AG09319 (cell line): ENCODE measurements around the gene TBL1X.

Experiments
- DNase-seq: peaks from one replicate; pipeline ENCODE4 v3.0.0-alpha.2; 2010; ENCODE audit warnings: low read depth; ENCODE audit errors: extremely low read depth
- CTCF ChIP-seq: IDR thresholded peaks from 2 replicates; pipeline ENCODE4 v1.5.1; 2011; ENCODE audit warnings: low read depth, mild to moderate bottlenecking, inconsistent platforms, low read length, moderate library complexity

TBL1X gene

GRCh38 chrX:9609499-9609898 is 144.6 kb downstream of the TBL1X start:
- no peak for DNase-seq

GRCh38 chrX:9609987-9610386 is 145.1 kb downstream of the TBL1X start:
- TF ChIP-seq CTCF = no peak
- no peak for DNase-seq

More at GRCh38 chrX:9609499-9609898, 144.6 kb downstream of the TBL1X start:
- TF ChIP-seq CTCF = no peak

- DNase-seq = no peak
Measured at GRCh38 chrX:9610771-9611392, 146.0 kb downstream of the TBL1X start.

GRCh38 chrX:9611436-9612145 is 146.7 kb downstream of the TBL1X start:
- no peak for TF ChIP-seq CTCF
- no peak for DNase-seq

More at GRCh38 chrX:9610771-9611392, 146.0 kb downstream of the TBL1X start:
- no peak for TF ChIP-seq CTCF

- TF ChIP-seq CTCF = no peak
- no peak for DNase-seq
Measured at GRCh38 chrX:9612146-9612505, 147.3 kb downstream of the TBL1X start.

GRCh38 chrX:9614016-9614415 is 149.2 kb downstream of the TBL1X start:
- no peak for TF ChIP-seq CTCF

GRCh38 chrX:9619133-9619532 is 154.3 kb downstream of the TBL1X start:
- DNase-seq = no peak
- no peak for TF ChIP-seq CTCF

More at GRCh38 chrX:9614016-9614415, 149.2 kb downstream of the TBL1X start:
- DNase-seq = no peak
